GM19372 (cell line): Measurements from ENCODE around the gene HEY2.
"Not testable (repeated sequence)": the region's sequence is repeated elsewhere in the genome, so short reads cannot be mapped to it uniquely, and the experiment has no call there.

ENCODE experiments used
- ATAC-seq: cut with Tn5 transposase; IDR thresholded peaks from one replicate; pipeline ENCODE4 v1.9.1; 2021; ENCODE audit warnings: mild to moderate bottlenecking, low read depth, moderate library complexity; ENCODE audit not compliant: unreplicated experiment

The HEY2 gene

GRCh38 chr6:125793863-125794262 lies 44.4 kb downstream of the HEY2 start:
- no peak for ATAC-seq

GRCh38 chr6:125794342-125795137 lies 45.1 kb downstream of the HEY2 start:
- no peak for ATAC-seq

GRCh38 chr6:125795301-125795700 lies 45.9 kb downstream of the HEY2 start:
- no peak for ATAC-seq

GRCh38 chr6:125797120-125797885 lies 47.9 kb downstream of the HEY2 start:
- no peak for ATAC-seq

GRCh38 chr6:125797886-125798444 lies 48.5 kb downstream of the HEY2 start:
- no peak for ATAC-seq

- peak; percentile 95 for ATAC-seq
Measured at GRCh38 chr6:125798734-125799508, 49.5 kb downstream of the HEY2 start.

GRCh38 chr6:125802383-125802782 lies 53.0 kb downstream of the HEY2 start:
- no peak for ATAC-seq

GRCh38 chr6:125802943-125803377 lies 53.5 kb downstream of the HEY2 start:
- no peak for ATAC-seq

- ATAC-seq: no peak
Measured at GRCh38 chr6:125804264-125804663, 54.8 kb downstream of the HEY2 start.

- not testable (repeated sequence) for ATAC-seq
Measured at GRCh38 chr6:125804866-125805425, 55.5 kb downstream of the HEY2 start.

- ATAC-seq: no peak
Measured at GRCh38 chr6:125806813-125807212, 57.4 kb downstream of the HEY2 start.

- peak; percentile 27 for ATAC-seq
Measured at GRCh38 chr6:125807293-125807692, 57.9 kb downstream of the HEY2 start.

GRCh38 chr6:125808060-125808459 lies 58.6 kb downstream of the HEY2 start:
- no peak for ATAC-seq

- no peak for ATAC-seq
Measured at GRCh38 chr6:125808591-125808990, 59.2 kb downstream of the HEY2 start.

- ATAC-seq: no peak
Measured at GRCh38 chr6:125809570-125810170, 60.2 kb downstream of the HEY2 start.

- ATAC-seq: no peak
Measured at GRCh38 chr6:125810445-125810844, 61.0 kb downstream of the HEY2 start.
